ENCODE results near the gene SPEM1.

The SPEM1 gene

GRCh38 chr17:7440113-7440833 is 20.1 kb downstream of the SPEM1 start:
- no peak for DNase-seq (ENCODE audit: low read depth, low spot score)

DNA sequence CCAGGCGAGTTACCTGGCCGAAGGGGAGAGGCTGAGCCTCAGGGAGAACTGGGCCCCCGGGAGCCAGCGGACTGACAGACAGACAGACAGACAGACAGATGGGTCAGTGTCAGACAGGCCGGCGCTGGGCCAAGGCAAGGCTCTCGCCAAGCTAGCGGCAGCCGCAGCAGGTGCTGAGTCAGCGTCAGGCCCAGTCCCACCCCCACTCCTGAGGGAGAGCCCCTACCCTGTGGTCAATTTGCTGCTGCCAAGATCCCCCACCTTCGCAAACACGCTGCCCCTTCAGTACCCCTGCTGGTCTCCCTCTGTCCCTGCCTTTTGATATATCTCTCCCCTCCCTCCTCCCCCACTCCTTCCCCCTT is 20.7 kb downstream of the SPEM1 start:
- no peak for DNase-seq (ENCODE audit: low read depth, low spot score)

- DNase-seq (ENCODE audit: low read depth, low spot score), result no peak
Measured at GRCh38 chr17:7441266-7441665, 21.1 kb downstream of the SPEM1 start.

DNA sequence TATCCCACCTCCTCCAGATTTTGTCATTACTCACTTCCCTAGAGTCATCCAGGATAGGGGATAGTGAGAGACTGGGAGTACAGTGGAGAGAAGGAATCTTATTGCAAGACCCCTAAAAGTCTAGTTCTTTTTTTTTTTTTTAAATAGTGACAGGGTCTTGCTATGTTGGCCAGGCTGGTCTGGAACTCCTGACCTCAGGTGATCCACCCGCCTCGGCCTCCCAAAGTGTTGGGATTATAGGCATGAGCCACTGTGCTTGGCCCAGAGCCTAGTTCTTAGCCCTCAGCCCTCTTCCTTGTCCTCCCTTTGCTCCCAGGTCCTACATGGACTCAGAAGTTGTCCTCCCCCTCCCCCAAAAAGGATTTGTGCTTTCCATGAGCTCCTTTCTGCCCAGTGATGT is 22.0 kb downstream of the SPEM1 start:
- no peak for DNase-seq (ENCODE audit: low read depth, low spot score)

DNA sequence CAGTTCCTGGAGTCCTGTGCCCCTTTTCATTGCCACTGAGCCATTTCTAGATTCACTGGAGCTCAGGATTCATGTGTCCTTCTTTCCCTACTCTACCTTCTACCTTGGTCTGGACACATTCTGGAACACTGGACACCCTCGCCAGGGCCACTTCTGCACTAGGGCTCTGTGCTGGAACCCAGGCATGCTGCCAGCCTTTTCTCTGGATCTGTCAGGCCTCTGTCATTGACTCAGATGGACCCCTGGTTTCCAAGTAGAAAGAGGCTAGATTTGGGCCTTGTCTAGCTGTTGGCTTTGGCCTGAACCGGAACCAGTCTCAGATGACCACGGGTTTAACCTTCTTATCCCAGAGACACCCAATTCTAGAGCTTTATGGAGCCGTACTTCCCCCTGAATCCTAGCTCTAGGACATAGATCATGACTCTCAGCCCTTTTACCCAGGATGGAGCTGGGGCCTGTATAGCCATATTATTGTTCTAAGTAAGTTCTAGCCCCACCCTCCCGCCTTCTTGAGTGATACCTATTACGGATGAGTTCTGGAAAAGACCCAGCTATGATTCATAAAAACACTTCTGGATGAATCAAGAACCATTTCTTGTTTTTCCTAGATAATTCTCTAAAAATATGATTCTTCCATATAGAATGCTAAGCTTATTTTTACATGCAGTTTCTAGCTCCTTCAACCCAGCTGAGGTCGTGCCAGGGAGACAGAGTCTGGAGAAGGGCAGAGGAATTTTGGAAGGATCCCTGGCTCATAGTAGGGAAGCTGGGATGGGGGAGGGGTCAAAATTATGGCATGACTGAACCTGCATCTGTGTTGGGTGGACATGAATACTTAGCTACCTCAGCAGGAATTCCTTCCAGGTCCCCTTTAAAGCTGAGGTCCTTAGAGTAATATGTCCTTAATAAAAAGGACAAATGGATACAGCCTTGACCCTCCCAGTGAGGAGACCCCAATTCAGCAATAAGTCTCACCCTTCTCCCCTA is 23.7 kb downstream of the SPEM1 start:
- DNase-seq (ENCODE audit: low read depth, low spot score), result no peak

DNA sequence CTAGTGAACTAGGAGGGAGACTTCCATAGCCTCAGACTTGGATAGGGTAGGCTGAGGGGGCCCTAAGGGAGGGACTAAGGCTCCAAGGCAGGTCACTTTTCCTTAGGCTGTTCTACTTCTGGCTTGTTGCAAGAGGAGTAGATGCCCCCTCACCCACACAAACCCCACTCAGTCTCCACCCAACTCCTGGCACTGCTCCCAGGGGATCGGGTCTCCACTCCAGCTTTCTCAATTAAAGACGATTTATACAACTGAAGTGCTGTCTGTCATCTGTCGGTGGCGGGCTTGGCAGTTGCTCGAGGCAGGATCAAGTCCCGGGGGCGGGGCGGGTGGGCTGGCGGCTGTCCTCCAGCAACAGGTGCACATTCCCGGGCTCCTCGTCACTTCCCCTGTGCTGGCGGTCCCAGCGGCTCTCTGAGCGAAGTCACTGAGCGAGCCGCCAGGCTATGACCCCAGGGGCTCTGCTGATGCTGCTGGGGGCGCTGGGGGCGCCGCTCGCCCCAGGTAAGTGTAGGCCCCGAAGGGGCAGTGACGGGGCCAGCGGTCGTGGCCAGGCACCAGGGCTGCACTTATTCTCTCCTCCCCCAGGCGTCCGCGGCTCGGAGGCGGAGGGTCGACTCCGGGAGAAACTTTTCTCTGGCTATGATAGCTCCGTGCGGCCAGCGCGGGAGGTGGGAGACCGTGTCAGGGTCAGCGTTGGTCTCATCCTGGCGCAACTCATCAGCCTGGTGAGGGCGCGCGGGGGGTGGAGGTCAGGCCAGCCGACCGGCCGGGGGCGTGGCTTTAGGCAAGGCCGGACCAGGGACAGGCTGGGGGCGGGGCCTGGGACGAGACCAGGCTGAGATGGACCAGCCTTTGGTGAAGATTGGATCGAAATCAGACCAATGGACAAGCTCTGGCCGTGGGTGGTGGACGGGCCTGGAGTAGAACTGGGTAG is 24.8 kb downstream of the SPEM1 start, which contains the start of gene CHRNB1:
CHRNB1 (plus strand) TSS at position 380 of the 937 bp plus-strand sequence; CDS start at position 447, 67 bp downstream.
- no peak for DNase-seq (ENCODE audit: low read depth, low spot score)

- DNase-seq (ENCODE audit: low read depth, low spot score), result no peak
Measured at GRCh38 chr17:7445619-7445968, 25.5 kb downstream of the SPEM1 start.

DNA sequence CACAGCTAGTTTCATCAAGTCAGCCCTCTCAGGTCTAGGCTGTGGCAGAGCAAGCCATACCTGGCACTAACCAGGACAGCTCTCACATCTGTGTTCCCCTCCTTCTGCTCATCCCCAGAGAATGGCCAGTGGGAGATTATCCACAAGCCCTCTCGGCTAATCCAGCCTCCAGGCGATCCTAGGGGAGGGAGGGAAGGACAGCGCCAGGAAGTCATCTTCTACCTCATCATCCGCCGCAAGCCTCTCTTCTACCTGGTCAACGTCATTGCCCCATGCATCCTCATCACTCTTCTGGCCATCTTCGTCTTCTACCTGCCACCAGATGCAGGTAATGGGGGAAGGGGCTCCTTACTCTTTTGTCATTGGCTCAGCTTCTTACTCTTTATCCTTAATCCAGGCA is 28.3 kb downstream of the SPEM1 start:
- DNase-seq (ENCODE audit: low read depth, low spot score), result no peak

GRCh38 chr17:7459961-7460545 is 39.9 kb downstream of the SPEM1 start:
- DNase-seq (ENCODE audit: low read depth, low spot score), result no peak

DNA sequence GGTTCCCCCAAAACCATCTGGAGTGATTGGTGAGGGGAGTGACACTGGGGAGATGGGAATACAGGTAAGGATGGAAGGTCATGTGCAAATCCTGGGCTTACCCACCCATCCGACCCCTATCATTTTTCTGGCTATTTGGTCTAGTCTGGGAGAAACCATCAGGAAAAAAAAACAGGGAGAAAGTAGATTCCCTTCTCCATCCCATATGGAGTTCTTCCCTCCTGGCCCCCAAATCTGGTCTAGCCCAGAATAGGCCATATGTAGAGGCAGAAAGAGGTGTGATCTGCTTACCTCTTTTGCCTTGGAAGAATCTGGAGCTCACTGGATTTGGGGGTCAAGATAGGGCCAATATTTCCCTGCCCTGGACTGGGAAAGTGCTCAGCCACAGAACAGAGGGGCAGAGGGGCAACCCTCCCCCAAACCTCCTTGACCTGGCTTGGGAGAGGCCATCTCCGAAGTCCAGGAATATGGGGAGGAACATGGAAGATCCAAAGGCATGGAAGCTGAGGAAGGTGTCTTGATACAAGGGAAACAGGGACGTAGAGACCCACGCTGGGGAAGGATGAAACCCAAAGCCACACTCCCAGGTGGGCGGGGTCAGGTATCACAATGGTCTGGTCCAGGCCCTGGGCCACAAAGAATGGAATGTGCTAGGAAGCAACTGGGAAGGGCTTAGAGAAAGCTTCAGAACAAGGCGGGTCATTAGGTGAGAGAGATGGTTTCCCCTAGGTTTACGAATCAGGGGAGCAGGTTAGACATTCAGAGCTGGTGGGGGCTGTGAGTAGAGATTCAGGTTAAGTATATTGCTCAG is 40.9 kb downstream of the SPEM1 start:
- no peak for DNase-seq (ENCODE audit: low read depth, low spot score)

DNA sequence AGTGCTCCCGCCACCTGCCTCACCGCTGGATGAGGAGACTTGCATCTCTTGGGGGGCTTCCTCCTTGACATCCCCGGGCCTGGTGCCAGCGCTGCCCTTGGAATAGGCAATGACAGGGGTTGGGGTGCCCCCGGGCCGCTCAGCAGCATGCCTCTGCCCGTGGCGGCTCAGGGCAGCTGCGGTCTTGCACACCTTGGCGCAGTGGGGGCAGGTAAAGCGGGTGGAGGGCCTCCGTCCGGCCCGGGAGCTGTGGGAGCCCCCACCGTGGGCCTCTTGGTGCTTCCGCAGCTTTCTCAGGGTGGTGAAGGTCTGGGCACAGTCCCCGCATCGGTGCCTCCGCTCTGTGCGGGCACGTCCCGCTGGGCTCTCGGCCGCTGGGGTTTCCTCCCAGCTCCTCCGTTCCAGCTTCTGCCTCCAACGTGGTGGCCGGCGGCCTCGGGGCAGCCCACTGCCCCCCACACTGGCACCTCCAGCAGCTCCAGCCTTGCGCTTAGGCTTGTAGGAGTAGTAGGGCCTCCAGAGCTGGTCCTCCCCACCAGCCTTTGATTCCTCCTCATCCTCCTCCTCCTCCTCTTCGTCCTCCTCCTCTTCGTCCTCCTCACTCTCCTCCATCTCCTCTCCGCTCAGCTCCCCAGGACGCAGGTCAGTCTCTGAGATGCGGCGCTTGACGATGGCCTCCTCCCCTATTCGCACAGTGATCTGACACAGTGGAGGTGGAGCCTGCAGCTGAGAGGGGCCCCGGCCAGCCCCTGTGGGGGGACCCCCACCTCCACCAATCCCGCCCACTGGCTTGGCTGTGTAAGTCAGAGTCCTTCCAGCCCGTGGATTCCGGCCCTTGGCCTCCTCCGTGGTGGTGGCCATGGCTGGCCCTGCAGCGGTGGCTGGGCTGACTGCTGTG is 42.6 kb downstream of the SPEM1 start:
- no peak for DNase-seq (ENCODE audit: low read depth, low spot score)

DNA sequence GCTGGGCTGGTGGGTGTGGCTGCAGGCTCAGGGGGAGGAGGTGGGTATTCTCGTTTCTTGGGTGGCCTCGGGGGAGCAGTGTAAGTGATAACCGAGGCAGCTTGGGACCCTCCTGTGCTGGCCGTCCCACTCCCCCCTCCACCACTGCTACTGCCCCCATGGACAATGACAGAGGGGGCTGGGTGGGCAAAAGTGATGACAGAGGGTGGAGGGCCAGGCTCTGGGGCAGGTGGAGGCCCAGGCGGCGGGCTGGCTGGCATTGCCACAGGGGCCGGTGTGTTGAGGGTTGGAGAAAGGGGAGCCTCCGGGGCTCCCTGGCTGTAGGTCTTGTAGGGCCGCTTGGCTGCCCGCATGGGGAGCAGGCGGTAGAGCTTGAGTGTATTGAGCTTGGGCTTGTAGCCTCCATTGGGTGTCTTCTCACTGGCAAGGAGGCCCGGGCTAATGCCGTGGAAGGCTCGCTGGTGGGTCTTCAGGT is 43.3 kb downstream of the SPEM1 start:
- DNase-seq (ENCODE audit: low read depth, low spot score), result no peak

DNA sequence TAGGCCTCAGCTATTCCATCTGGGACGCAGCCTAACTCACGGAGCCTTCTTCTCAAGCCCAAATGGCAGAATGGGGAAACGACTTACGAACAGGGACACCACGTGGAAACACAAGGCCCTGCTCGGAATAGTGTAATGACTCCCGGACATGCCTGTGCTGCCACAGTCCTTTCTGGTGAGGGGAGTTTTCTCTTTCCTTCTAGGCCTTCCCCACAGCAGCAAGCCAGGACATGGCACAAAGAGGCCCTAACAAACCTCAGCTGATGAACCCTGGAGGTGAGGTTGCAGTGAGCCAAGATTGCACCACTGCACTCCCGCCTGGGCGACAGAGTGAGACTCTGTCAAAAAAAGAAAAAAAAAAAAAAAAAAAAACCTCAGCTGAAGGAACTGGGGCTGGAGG is 44.0 kb downstream of the SPEM1 start:
- no peak for DNase-seq (ENCODE audit: low read depth, low spot score)

DNA sequence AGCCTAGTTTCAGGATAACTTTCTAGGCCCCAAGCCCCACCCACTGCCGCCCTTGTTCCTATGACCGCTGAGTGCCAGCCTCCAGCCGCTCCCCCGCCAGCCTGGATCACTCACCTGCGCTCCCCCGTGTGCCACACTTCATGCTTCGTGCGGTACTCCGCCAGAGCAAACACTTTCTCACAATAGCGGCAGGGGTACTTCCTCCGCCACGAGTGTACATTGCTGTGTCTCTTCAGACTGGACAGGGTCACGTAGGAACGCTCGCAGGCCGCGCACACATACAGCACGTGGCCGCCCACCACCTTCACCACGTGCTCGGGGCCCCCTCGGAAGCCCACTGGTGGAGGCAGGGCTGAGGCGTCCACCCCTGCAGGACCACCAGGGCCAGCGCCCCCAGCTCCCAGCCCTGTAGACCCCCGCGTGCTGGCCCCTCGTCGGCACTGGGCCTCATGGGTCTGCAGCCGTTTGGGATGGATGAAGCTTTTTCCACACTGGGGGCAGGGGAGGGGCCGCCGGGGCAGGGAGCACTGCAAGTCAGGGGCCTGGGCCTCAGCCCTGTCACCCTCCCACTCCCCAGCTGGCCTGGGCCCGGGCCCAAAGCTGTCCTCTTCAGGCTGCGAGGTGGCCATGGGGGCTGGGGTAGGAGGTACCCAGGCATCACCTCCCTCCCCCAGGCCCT is 45.6 kb downstream of the SPEM1 start:
- DNase-seq (ENCODE audit: low read depth, low spot score), result no peak

- DNase-seq (ENCODE audit: low read depth, low spot score), result no peak
Measured at GRCh38 chr17:7466318-7466638, 46.2 kb downstream of the SPEM1 start.

DNA sequence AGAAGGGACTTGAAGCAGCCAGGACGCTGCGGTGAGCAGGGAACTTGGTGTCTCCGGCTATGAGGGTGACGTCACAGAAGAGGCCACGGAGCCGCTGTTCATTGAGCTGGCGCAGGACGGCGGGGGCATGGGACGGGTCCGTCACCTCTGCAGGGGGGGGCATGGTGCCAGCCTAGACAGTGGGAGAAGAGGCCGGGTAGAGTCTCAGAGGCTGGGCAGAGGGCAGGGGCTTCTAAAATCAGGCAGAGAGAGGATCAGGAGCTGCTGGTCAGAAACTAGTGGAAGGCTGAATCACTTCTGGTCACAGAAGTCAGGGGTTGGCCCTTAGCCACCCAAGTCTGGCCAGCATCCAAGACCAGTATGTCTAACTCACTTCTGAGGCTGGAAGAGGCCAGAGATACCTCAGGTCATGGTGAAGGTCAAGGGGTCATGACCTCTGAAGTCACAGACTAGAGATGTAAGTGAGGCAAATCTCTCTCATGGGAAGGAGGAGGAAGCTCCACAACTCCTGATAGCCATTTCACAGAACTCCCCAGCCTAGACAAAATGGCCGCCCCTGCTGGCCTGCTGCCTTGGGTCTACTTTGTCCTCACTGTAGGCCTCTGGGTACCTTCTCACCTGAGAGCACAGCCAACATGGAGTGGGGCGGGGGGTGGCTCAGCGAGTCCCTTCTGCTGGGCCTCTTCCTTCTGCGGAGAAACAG is 46.7 kb downstream of the SPEM1 start:
- DNase-seq (ENCODE audit: low read depth, low spot score), result no peak

DNA sequence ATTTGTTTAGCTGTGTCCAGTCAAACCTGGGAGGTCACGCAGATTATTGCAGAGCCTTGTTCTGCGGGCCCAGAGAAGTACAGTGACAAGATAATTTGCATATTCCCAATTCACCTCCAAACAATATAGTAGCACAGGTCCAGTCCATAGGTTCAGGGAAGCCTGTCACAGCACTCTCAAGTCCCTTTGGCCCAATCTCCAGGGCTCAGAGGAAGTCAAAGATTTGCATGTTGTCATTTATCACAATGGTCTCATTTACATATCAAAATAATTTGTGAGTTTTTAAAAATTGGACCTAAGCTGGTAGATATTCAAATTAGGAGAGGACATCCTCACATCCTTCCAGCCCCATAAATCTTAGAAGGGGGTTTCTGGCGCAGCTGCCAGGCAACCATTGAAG is 47.4 kb downstream of the SPEM1 start:
- no peak for DNase-seq (ENCODE audit: low read depth, low spot score)

DNA sequence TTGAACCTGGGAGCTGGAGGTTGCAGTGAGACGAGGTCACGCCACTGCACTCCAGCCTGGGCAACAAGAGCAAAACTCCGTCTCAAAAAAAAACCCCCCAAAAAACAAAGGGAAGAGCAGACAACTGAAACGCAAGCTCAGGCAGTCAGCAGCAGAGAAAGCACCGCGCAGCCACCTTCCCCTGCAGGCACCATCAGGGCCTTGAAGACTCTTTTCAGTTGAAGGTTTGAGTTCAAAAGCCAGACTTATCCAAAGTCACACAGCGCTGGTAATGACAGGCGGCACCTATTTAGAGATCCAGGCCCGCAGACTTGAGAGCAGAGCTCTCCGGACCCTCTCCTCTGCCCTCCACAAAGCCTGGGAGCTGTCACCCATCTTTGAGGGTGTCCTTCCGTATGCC is 48.2 kb downstream of the SPEM1 start:
- no peak for DNase-seq (ENCODE audit: low read depth, low spot score)
